ENCODE measurements around the gene WDR86. TPM values are rescaled to one million over a fixed set of nuclear protein-coding genes. Genes with fewer than 3 reads are reported as not detected.

Gene WDR86
- total RNA-seq, 1 experiment from 2014 or later, result 8.1 TPM

GRCh38 chr7:151382079-151382885 is 27.6 kb downstream of the WDR86 start:
- peak overlapping the region; percentile 57 to 79 for H3K4me3 Mint-ChIP-seq
- no peaks in the 10 kb centered on the region for H3K9me3 Mint-ChIP-seq
- H3K56ac ChIP-seq (ENCODE audit: insufficient read length, low read depth, low read length), result no peak overlapping the region
- H3K36me3 Mint-ChIP-seq (ENCODE audit: insufficient read depth in 1 of 3, low read depth in 3 of 3), result peaks cover 8 to 23% (median 22%) of the 10 kb centered on the region in 3 experiments
- H3K4me2 ChIP-seq (ENCODE audit: insufficient read depth, insufficient read length, low read length), result peak overlapping the region; percentile 67
- H2AFZ ChIP-seq (ENCODE audit: low read length), result no peak overlapping the region
- no peak overlapping the region for H3K23ac ChIP-seq (ENCODE audit: insufficient read length, low read depth, low read length)
- no CpG with 5 or more reads among the region's 37 CpGs for WGBS (ENCODE audit: extremely low coverage, insufficient read length, low lambda C conversion rate)
- H2AK5ac ChIP-seq (ENCODE audit: insufficient read length, low read length), result no peak overlapping the region
- H3T11ph ChIP-seq (ENCODE audit: low read length), result no peak overlapping the region
- peaks cover 34% of the 10 kb centered on the region for H3K27me3 Mint-ChIP-seq (ENCODE audit: low read depth)
- no peaks in the 10 kb centered on the region for H3K79me1 ChIP-seq (ENCODE audit: insufficient read depth, low read depth, low read length, poor library complexity, severe bottlenecking)
- no peak overlapping the region for H2BK12ac ChIP-seq (ENCODE audit: insufficient read length, low read depth, low read length)
- H3K4ac ChIP-seq (ENCODE audit: low read depth, low read length), result no peak overlapping the region
- TF ChIP-seq, protein P1, sequence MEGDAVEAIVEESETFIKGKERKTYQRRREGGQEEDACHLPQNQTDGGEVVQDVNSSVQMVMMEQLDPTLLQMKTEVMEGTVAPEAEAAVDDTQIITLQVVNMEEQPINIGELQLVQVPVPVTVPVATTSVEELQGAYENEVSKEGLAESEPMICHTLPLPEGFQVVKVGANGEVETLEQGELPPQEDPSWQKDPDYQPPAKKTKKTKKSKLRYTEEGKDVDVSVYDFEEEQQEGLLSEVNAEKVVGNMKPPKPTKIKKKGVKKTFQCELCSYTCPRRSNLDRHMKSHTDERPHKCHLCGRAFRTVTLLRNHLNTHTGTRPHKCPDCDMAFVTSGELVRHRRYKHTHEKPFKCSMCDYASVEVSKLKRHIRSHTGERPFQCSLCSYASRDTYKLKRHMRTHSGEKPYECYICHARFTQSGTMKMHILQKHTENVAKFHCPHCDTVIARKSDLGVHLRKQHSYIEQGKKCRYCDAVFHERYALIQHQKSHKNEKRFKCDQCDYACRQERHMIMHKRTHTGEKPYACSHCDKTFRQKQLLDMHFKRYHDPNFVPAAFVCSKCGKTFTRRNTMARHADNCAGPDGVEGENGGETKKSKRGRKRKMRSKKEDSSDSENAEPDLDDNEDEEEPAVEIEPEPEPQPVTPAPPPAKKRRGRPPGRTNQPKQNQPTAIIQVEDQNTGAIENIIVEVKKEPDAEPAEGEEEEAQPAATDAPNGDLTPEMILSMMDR (conservative IDR thresholded peaks at IDR 0.05), result no peak
- no peaks in the 10 kb centered on the region for H3K9me3 ChIP-seq (ENCODE audit: control insufficient read depth, low read depth, low read length)
- H3K4me1 ChIP-seq (ENCODE audit: insufficient read depth, low read length), result no peaks in the 10 kb centered on the region
- no peak overlapping the region for H4K5ac ChIP-seq (ENCODE audit: insufficient read length, low read depth, low read length)
- H3K18ac ChIP-seq (ENCODE audit: insufficient read length, low read depth, low read length), result no peak overlapping the region
- H3K14ac ChIP-seq (ENCODE audit: insufficient read depth, low read length), result peak overlapping the region; percentile 24; the same call in 1 of the 2 replicates
- H2BK20ac ChIP-seq (ENCODE audit: low read depth, low read length, poor library complexity, severe bottlenecking), result no peak overlapping the region
- H4K20me1 ChIP-seq (ENCODE audit: control insufficient read depth, insufficient read depth, insufficient read length), result peaks cover 4% of the 10 kb centered on the region
- no peak overlapping the region for H2BK15ac ChIP-seq (ENCODE audit: low read depth, low read length)
- no peak overlapping the region for H3K27ac Mint-ChIP-seq
- peaks cover 8% of the 10 kb centered on the region; the same call in 1 of the 2 replicates for H3K27me3 ChIP-seq (ENCODE audit: insufficient read depth, low read length)
- no peak overlapping the region for H2BK120ac ChIP-seq (ENCODE audit: low read depth, low read length, poor library complexity, severe bottlenecking)
- H4K91ac ChIP-seq (ENCODE audit: insufficient read length, low read depth, low read length), result no peak overlapping the region
- peak; percentile 34 for DNase-seq
- peaks cover 17 to 18% of the 10 kb centered on the region in 2 experiments for H3K4me1 Mint-ChIP-seq
- H3K9ac ChIP-seq (ENCODE audit: extremely low read depth, insufficient read length, low read length), result no peak overlapping the region
- no peak overlapping the region for H3K27ac ChIP-seq (ENCODE audit: insufficient read length, low read depth, low read length)
- peaks cover 15% of the 10 kb centered on the region for H3K23me2 ChIP-seq (ENCODE audit: insufficient read length, low read depth, low read length, poor library complexity, severe bottlenecking)
- no peak overlapping the region for H4K8ac ChIP-seq (replicated peaks; ENCODE audit: insufficient read length, low read depth, low read length)
- no peak overlapping the region for H2BK5ac ChIP-seq (ENCODE audit: insufficient read length, low read length)
- no peaks in the 10 kb centered on the region for H3K79me2 ChIP-seq (ENCODE audit: insufficient read depth, low read length)
